ENCODE data around the gene ADAMTSL3. TPM values are rescaled to one million over a fixed set of nuclear protein-coding genes. Genes with fewer than 3 reads are reported as not detected.
"Not testable (repeated sequence)": the region's sequence is repeated elsewhere in the genome, so short reads cannot be mapped to it uniquely, and the experiment has no call there.

Gene ADAMTSL3
- total RNA-seq, 1 donor from 2014 or later, result not detected

DNA sequence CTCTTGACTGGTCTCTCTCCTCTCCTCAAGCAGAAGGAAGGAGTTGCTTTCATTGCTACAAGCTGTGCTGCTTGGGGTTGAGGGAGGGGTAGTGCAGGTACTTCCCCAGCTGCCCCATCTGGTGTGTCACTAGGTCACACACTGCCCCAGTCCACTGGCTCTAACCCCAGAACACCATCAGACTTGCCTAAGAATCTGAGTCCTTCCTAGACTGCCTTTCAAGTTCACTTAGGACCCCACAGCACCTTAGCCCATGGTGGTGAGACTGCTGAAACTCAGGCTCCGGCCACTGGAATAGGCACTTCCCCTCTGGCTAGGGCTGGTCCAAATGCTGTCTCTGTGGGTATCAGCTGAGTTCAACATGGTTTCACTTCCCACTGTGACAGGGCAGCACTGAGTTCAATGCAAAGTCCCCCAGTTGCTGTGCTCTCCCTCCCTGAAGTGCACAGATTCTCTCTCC lies 301.9 kb downstream of the ADAMTSL3 start:
- no peak for DNase-seq (ENCODE audit: low spot score)
- no peaks in the 10 kb centered on the region for H3K4me1 Mint-ChIP-seq (ENCODE audit: low read depth)
- no peaks in the 10 kb centered on the region for H3K9me3 Mint-ChIP-seq
- no peak overlapping the region for H3K27ac Mint-ChIP-seq
- peaks cover 4% of the 10 kb centered on the region for H3K27me3 Mint-ChIP-seq (ENCODE audit: insufficient read depth)
- H3K36me3 Mint-ChIP-seq (ENCODE audit: low read depth), result no peaks in the 10 kb centered on the region
- no peak overlapping the region for H3K4me3 Mint-ChIP-seq
- intact Hi-C loops (cut with micrococcal nuclease), result no loop called here

DNA sequence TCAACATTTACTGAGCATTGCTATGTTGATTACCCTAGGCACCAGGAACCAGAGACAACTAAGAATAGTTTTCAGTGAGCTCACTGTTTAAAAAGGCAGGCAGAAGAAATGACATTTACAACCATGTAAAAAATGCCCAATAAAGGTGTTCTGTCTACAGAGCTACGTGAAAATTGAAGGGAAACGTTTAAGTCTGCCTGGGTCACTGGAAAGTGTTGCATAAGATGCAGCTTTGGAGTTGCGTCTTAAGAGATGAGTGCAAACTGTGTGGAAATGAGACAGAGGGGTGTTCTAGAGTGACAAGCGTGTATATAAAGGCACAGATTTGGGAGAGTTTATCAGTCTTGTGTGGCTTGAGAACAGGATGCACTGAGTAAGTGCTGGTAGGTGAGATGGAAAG lies 303.0 kb downstream of the ADAMTSL3 start:
- no peaks in the 10 kb centered on the region for H3K36me3 Mint-ChIP-seq (ENCODE audit: low read depth)
- no peak overlapping the region for H3K4me3 Mint-ChIP-seq
- no peaks in the 10 kb centered on the region for H3K4me1 Mint-ChIP-seq (ENCODE audit: low read depth)
- DNase-seq (ENCODE audit: low spot score), result no peak
- H3K9me3 Mint-ChIP-seq, result no peaks in the 10 kb centered on the region
- no peak overlapping the region for H3K27ac Mint-ChIP-seq
- peaks cover 4% of the 10 kb centered on the region for H3K27me3 Mint-ChIP-seq (ENCODE audit: insufficient read depth)
- intact Hi-C loops (cut with micrococcal nuclease), result no loop called here

DNA sequence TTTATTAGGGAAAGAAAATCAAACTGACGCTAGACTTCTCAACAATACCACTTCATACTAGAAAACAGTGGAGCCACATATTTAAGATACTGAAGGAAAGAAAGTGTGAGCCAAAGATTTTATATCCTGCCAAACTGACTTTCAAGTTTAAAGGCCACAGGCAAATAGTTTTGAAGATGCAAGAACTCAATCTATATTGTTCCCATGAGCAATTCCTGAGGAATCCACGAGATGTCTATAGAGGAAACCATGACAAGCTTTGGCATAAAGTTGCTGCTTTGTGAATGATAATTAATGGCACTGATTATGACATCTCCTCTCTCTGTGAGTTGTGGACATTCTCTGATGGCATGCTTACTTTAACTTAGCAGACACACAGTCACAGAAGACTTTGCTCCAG lies 305.6 kb downstream of the ADAMTSL3 start:
- Mint-ChIP-seq H3K27ac (no peak overlapping the region), H3K9me3 (peaks cover 3% of the 10 kb centered on the region), H3K36me3 (ENCODE audit: low read depth) (no peaks in the 10 kb centered on the region), H3K4me3 (no peak overlapping the region), H3K27me3 (ENCODE audit: insufficient read depth) (peaks cover 2% of the 10 kb centered on the region), H3K4me1 (ENCODE audit: low read depth) (no peaks in the 10 kb centered on the region)
- no peak for DNase-seq (ENCODE audit: low spot score)
- intact Hi-C loops (cut with micrococcal nuclease), result no loop called here

DNA sequence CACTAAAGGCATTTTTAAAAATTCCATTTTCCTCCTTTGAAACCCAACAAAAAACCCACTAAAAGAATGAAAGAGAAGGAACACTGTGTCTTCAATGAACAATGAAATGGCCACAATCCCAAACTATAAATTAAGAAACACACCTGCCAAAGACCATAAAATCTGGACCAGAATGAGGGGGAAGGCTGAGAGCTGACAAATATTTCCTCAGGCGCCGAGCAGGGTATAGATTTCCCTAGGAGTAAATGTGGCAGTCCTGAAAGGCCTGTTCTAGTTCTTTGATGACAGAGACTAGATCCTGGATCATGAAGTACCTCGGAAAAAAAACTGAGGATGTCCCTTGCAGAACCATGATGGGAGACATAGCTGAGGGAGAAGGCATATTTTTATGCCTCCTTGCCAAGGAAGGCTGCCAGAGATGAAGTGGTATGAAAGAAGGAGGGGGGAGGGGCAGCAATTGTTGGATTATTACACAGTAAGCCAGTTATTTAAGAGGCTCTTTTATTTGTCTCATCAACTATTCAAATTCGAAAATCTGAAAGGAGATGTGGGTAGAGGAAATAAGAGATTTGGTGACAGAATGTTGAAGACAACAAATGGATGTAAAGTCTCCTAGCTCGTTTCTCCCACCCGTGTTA lies 306.4 kb downstream of the ADAMTSL3 start:
- Mint-ChIP-seq H3K4me1 (ENCODE audit: low read depth) (no peaks in the 10 kb centered on the region), H3K36me3 (ENCODE audit: low read depth) (no peaks in the 10 kb centered on the region), H3K9me3 (peaks cover 3% of the 10 kb centered on the region), H3K27me3 (ENCODE audit: insufficient read depth) (peaks cover 2% of the 10 kb centered on the region), H3K4me3 (no peak overlapping the region), H3K27ac (no peak overlapping the region)
- no peak for DNase-seq (ENCODE audit: low spot score)
- intact Hi-C loops (cut with micrococcal nuclease), result no loop called here

DNA sequence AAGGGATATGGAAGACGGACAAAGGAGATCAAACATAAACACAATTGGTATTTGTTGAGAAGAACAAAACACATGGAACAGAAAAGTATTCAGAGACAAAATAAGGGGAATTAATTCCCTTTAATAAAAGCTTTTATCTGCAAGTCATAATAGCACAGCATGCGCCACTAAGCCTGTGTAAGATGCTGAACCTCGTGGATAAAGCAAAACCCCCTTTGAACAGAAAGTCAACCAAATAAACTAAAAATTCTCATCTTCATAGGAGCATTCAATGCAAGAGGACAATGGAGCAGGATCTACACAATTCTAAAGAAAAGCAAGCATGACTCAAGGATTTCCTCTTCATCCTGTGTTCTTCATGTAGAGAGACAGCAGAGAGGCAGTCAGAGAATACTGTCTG lies 307.4 kb downstream of the ADAMTSL3 start:
- no peaks in the 10 kb centered on the region for H3K4me1 Mint-ChIP-seq (ENCODE audit: low read depth)
- no peak overlapping the region for H3K27ac Mint-ChIP-seq
- no peak for DNase-seq (ENCODE audit: low spot score)
- intact Hi-C loops (cut with micrococcal nuclease), result no loop called here
- no peak overlapping the region for H3K4me3 Mint-ChIP-seq
- H3K36me3 Mint-ChIP-seq (ENCODE audit: low read depth), result no peaks in the 10 kb centered on the region
- H3K9me3 Mint-ChIP-seq, result peaks cover 3% of the 10 kb centered on the region
- H3K27me3 Mint-ChIP-seq (ENCODE audit: insufficient read depth), result peaks cover 2% of the 10 kb centered on the region

DNA sequence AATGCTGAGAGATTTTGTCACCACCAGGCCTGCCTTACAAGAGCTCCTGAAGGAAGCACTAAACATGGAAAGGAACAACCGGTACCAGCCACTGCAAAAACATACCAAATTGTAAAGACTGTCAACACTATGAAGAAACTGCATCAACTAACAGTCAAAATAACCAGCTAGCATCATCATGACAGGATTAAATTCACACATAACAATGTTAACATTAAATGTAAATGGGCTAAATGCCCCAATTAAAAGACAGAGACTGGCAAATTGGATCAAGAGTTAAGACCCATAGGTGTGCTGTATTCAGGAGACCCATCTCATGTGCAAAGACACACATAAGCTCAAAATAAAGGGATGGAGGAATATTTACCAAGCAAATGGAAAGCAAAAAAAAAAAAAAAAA lies 311.0 kb downstream of the ADAMTSL3 start:
- H3K4me1 Mint-ChIP-seq (ENCODE audit: low read depth); H3K36me3 Mint-ChIP-seq (ENCODE audit: low read depth); H3K27me3 Mint-ChIP-seq (ENCODE audit: insufficient read depth); DNase-seq (ENCODE audit: low spot score); H3K27ac Mint-ChIP-seq; H3K9me3 Mint-ChIP-seq; H3K4me3 Mint-ChIP-seq; intact Hi-C loops (cut with micrococcal nuclease): not testable (repeated sequence)

DNA sequence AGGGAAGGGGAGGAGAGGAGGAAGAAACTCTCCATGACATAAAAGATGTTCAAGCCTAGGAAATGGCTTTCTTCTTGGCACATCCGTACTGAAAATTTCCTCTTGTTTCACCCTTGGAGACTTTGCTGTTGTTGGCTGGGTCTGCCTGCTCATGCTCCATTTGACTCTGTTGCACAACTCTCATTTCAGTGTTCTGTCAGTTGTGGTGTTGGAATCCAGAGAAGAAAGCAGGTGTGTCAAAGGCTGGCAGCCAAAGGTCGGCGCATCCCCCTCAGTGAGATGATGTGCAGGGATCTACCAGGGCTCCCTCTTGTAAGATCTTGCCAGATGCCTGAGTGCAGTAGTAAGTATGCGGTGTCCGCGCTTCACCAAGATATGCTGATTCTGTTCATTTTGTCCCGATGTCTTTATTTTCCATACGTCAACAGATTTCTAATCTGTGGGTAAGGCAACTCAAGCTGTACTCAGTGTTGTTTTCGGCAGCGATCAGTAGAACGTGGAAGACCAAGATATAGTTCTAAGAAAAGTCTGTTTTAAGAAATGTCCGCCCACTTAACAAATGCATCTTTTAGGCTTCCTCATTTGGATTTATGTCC lies 316.5 kb downstream of the ADAMTSL3 start:
- Mint-ChIP-seq H3K9me3 (no peaks in the 10 kb centered on the region), H3K4me3 (no peak overlapping the region), H3K4me1 (ENCODE audit: low read depth) (no peaks in the 10 kb centered on the region), H3K27me3 (ENCODE audit: insufficient read depth) (no peaks in the 10 kb centered on the region), H3K36me3 (ENCODE audit: low read depth) (no peaks in the 10 kb centered on the region), H3K27ac (no peak overlapping the region)
- intact Hi-C loops (cut with micrococcal nuclease), result loop anchor here (10.0 kb wide), 1 partner anchor 116 kb away; no protein-coding TSS in a partner anchor
- DNase-seq (ENCODE audit: low spot score), result no peak

DNA sequence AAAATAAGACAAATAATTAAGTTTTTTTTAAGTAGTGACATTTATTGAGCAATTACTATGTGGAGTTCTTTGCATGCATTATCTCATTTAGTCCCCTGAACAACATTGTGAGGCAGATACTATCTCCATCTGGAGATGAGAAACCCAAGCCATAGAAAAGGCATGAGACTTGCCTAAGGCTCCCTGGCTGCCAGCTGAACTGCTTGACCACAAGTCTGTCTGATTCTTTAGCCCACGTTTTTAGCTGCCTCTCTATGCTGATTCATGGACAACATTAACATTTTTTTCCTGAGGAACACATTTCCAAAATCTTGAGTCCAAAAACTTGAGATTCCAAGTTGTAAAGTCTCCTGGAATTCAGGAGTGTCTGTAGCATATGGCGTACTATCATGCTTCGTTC lies 318.1 kb downstream of the ADAMTSL3 start:
- Mint-ChIP-seq H3K27me3 (ENCODE audit: insufficient read depth) (no peaks in the 10 kb centered on the region), H3K36me3 (ENCODE audit: low read depth) (no peaks in the 10 kb centered on the region), H3K9me3 (no peaks in the 10 kb centered on the region), H3K4me3 (no peak overlapping the region), H3K4me1 (ENCODE audit: low read depth) (no peaks in the 10 kb centered on the region), H3K27ac (no peak overlapping the region)
- intact Hi-C loops (cut with micrococcal nuclease), result loop anchor here (10.0 kb wide), 1 partner anchor 117 kb away; no protein-coding TSS in a partner anchor
- no peak for DNase-seq (ENCODE audit: low spot score)

DNA sequence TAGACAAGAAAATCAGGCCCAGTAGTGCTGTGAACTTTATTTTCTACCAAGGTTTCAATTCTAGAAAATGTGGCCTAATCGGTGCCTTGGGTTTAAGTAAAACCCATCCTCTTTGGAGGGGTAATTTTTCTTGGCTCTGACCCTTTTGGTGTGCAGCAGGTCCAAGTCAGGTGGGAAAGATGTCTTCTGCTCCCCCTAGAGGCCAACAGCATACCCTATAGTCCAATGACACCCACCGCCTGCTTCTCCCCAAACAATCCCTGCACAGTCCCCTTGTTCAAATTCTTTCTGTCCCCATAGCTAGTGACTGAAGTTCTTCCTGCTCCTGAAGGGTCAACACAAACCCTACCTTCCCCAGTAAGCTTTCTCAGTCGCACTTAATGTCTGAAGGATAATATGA lies 319.9 kb downstream of the ADAMTSL3 start:
- Mint-ChIP-seq H3K9me3 (no peaks in the 10 kb centered on the region), H3K36me3 (ENCODE audit: low read depth) (no peaks in the 10 kb centered on the region), H3K4me3 (no peak overlapping the region), H3K27ac (no peak overlapping the region), H3K27me3 (ENCODE audit: insufficient read depth) (no peaks in the 10 kb centered on the region), H3K4me1 (ENCODE audit: low read depth) (no peaks in the 10 kb centered on the region)
- intact Hi-C loops (cut with micrococcal nuclease), result loop anchor here (10.0 kb wide), 1 partner anchor 119 kb away; no protein-coding TSS in a partner anchor
- no peak for DNase-seq (ENCODE audit: low spot score)

DNA sequence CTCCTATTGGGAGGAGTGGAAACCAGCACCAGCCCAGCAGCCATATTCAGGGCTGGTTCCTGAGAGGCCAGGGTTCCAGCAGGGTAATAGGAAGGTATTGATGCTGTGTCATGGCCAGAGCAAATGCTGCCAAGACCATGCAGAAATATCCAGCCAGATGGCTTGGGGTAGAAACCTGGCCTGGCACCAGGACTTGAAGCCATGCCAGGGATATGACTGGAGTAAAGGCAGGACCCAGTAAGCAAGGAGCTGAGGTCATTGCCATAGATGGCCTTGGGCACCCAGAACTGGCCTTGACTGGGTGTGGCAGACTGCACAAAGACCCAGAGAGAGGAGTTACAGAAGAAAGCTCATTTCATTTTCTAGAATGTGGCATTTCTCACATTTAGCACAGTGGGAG lies 324.1 kb downstream of the ADAMTSL3 start:
- no peak overlapping the region for H3K27ac Mint-ChIP-seq
- no peak overlapping the region for H3K4me3 Mint-ChIP-seq
- no peaks in the 10 kb centered on the region for H3K27me3 Mint-ChIP-seq (ENCODE audit: insufficient read depth)
- H3K9me3 Mint-ChIP-seq, result no peaks in the 10 kb centered on the region
- no peak for DNase-seq (ENCODE audit: low spot score)
- intact Hi-C loops (cut with micrococcal nuclease), result loop anchor here (10.0 kb wide), 1 partner anchor 123 kb away; no protein-coding TSS in a partner anchor
- H3K36me3 Mint-ChIP-seq (ENCODE audit: low read depth), result no peaks in the 10 kb centered on the region
- no peaks in the 10 kb centered on the region for H3K4me1 Mint-ChIP-seq (ENCODE audit: low read depth)

DNA sequence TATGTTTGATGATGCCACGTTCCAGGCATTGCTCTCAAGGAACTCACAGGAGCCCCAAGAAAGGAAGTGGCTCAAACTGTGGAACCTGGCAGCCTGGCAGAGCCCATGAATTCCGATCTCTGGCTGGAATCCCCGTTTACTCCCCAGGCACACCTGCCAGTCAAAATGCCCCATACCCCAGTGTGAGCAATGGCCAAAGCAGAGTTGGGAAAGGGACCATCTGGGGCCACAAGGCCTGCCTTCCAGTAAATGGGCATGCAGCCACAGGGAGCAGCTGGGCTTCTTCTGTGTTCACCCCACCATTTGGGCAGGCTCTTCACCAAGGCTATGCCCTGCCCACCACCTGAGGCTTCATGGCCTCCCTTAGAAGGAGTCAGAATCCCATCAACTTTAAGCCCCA lies 324.7 kb downstream of the ADAMTSL3 start:
- H3K36me3 Mint-ChIP-seq (ENCODE audit: low read depth), result no peaks in the 10 kb centered on the region
- intact Hi-C loops (cut with micrococcal nuclease), result loop anchor here (10.0 kb wide), 1 partner anchor 124 kb away; no protein-coding TSS in a partner anchor
- H3K4me1 Mint-ChIP-seq (ENCODE audit: low read depth), result no peaks in the 10 kb centered on the region
- no peak for DNase-seq (ENCODE audit: low spot score)
- H3K4me3 Mint-ChIP-seq, result no peak overlapping the region
- no peaks in the 10 kb centered on the region for H3K9me3 Mint-ChIP-seq
- H3K27ac Mint-ChIP-seq, result no peak overlapping the region
- H3K27me3 Mint-ChIP-seq (ENCODE audit: insufficient read depth), result no peaks in the 10 kb centered on the region

DNA sequence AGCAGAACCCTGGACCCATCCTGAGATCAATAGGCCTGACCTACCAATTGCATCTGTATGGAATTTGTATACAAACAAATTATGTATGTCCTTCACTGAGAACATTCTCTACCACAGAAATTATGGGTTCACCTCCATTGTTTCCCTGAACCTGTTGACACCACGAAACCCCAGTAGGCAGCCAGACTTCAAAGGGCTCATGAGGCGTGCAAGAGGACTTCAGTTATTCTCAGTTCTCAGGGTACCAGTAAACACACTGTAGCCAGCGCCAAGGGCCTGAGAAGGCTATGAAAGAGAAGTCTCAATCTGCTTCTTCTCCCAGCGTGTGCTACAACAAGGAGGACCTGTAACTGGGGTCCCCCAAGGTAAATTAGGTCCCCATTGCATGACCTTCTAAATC lies 326.7 kb downstream of the ADAMTSL3 start:
- Mint-ChIP-seq H3K27ac (no peak overlapping the region), H3K4me1 (ENCODE audit: low read depth) (no peaks in the 10 kb centered on the region), H3K36me3 (ENCODE audit: low read depth) (no peaks in the 10 kb centered on the region), H3K27me3 (ENCODE audit: insufficient read depth) (no peaks in the 10 kb centered on the region), H3K4me3 (no peak overlapping the region), H3K9me3 (no peaks in the 10 kb centered on the region)
- DNase-seq (ENCODE audit: low spot score), result no peak
- intact Hi-C loops (cut with micrococcal nuclease), result no loop called here

DNA sequence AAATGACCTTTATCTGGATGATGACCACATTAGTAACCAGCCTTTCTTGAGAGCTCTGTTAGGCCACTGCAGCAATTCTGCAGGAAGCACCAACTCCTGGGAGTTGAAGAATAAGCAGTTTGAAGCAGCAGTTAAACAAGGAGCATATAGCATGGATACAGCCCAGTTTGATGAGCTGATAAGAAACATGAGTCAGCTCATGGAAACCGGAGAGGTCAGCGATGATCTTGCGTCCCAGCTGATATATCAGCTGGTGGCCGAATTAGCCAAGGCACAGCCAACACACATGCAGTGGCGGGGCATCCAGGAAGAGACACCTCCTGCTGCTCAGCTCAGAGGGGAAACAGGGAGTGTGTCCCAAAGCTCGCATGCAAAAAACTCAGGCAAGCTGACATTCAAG lies 328.8 kb downstream of the ADAMTSL3 start:
- Mint-ChIP-seq H3K4me3 (no peak overlapping the region), H3K36me3 (ENCODE audit: low read depth) (no peaks in the 10 kb centered on the region), H3K27me3 (ENCODE audit: insufficient read depth) (no peaks in the 10 kb centered on the region), H3K4me1 (ENCODE audit: low read depth) (no peaks in the 10 kb centered on the region), H3K27ac (no peak overlapping the region), H3K9me3 (no peaks in the 10 kb centered on the region)
- intact Hi-C loops (cut with micrococcal nuclease), result no loop called here
- no peak for DNase-seq (ENCODE audit: low spot score)

Data from activated T-helper 1 cell treated with anti-CD3 and anti-CD28 coated beads, Interleukin-12 subunit alpha, Interleukin-12 subunit beta, Interleukin-2, Interleukin-4 antibody, amounts not matched to agents 30 ng/mL and 10 ng/mL and 1 ng/mL, durations not matched to agents 14 hours and 24 hours and 36 hours (primary cell).